Trophoblast cell (in vitro differentiated cells and primary cell): Measurements from ENCODE around the gene CBFA2T3.

Experiments used
- DNase-seq, 2 donors: peaks; one replicate each; pipeline ENCODE4 v3.0.0-alpha.2; 2016
- H2AFZ ChIP-seq: 2 replicates; pipeline ENCODE4 v1.6.1; 2013; ENCODE audit warnings: low read length, moderate library complexity, mild to moderate bottlenecking; ENCODE audit not compliant: insufficient read depth, poor library complexity
- H2AK5ac ChIP-seq: 2 replicates; pipeline ENCODE4 v1.6.1; 2013; ENCODE audit warnings: mild to moderate bottlenecking, low read length
- H2BK120ac ChIP-seq: 2 replicates; pipeline ENCODE4 v1.6.1; 2013; ENCODE audit warnings: low read length, mild to moderate bottlenecking, moderate library complexity; ENCODE audit not compliant: insufficient read depth, poor library complexity
- H2BK12ac ChIP-seq: 2 replicates; pipeline ENCODE4 v1.6.1; 2013; ENCODE audit warnings: mild to moderate bottlenecking, low read length, moderate library complexity
- H2BK5ac ChIP-seq: 2 replicates; pipeline ENCODE4 v1.6.1; 2013; ENCODE audit warnings: low read length, low read depth, moderate library complexity, mild to moderate bottlenecking; ENCODE audit not compliant: poor library complexity
- H3K14ac ChIP-seq: 2 replicates; pipeline ENCODE4 v1.6.1; 2013; ENCODE audit warnings: mild to moderate bottlenecking, low read length
- H3K18ac ChIP-seq: 2 replicates; pipeline ENCODE4 v1.6.1; 2013; ENCODE audit warnings: mild to moderate bottlenecking, low read length
- H3K23ac ChIP-seq: 2 replicates; pipeline ENCODE4 v1.6.1; 2013; ENCODE audit warnings: low read length
- H3K27ac ChIP-seq: 2 replicates; pipeline ENCODE4 v1.5.1; 2013; ENCODE audit warnings: low read depth, mild to moderate bottlenecking, inconsistent platforms, low read length, moderate library complexity
- H3K27me3 ChIP-seq: 2 replicates; pipeline ENCODE4 v1.6.1; 2013; ENCODE audit warnings: inconsistent platforms, mild to moderate bottlenecking, low read length, moderate library complexity; ENCODE audit not compliant: insufficient read depth
- H3K36me3 ChIP-seq, 2 experiments: 1 replicate in 1 of 2; 2 replicates in 1 of 2; pipeline ENCODE4 v1.6.1; 2013; ENCODE audit warnings: low read length in 2 of 2, mild to moderate bottlenecking in 2 of 2, moderate library complexity in 1 of 2; ENCODE audit not compliant: insufficient read depth in 2 of 2, control insufficient read depth in 1 of 2
- H3K4ac ChIP-seq: 2 replicates; pipeline ENCODE4 v1.6.1; 2013; ENCODE audit warnings: low read depth, mild to moderate bottlenecking, low read length, moderate library complexity
- H3K4me1 ChIP-seq, 2 experiments: 1 replicate in 1 of 2; 2 replicates in 1 of 2; pipeline ENCODE4 v1.6.1; 2013; ENCODE audit warnings: low read length in 2 of 2, mild to moderate bottlenecking in 2 of 2, moderate library complexity in 1 of 2; ENCODE audit not compliant: insufficient read depth in 2 of 2, control insufficient read depth in 1 of 2
- H3K4me2 ChIP-seq: 2 replicates; pipeline ENCODE4 v1.6.1; 2013; ENCODE audit warnings: inconsistent platforms, mild to moderate bottlenecking, low read length, moderate library complexity
- H3K4me3 ChIP-seq: 2 replicates; pipeline ENCODE4 v1.5.1; 2013; ENCODE audit warnings: mild to moderate bottlenecking, low read depth, low read length, inconsistent platforms
- H3K79me1 ChIP-seq: one replicate; pipeline ENCODE4 v1.6.1; 2013; ENCODE audit warnings: low read length
- H3K79me2 ChIP-seq: 2 replicates; pipeline ENCODE4 v1.6.1; 2013; ENCODE audit warnings: low read length, mild to moderate bottlenecking; ENCODE audit not compliant: control insufficient read depth, insufficient read depth, poor library complexity
- H3K9ac ChIP-seq: 2 replicates; pipeline ENCODE4 v1.6.1; 2013; ENCODE audit warnings: mild to moderate bottlenecking, low read length
- H3K9me3 ChIP-seq: 2 replicates; pipeline ENCODE4 v1.6.1; 2013; ENCODE audit warnings: low read depth, mild to moderate bottlenecking, control low read depth, inconsistent platforms, low read length; ENCODE audit not compliant: insufficient read depth
- H4K12ac ChIP-seq: 2 replicates; pipeline ENCODE4 v1.6.1; 2013; ENCODE audit warnings: low read depth, mild to moderate bottlenecking, low read length, moderate library complexity
- H4K8ac ChIP-seq: 2 replicates; pipeline ENCODE4 v1.6.1; 2013; ENCODE audit warnings: low read depth, mild to moderate bottlenecking, low read length, moderate library complexity
- H4K91ac ChIP-seq: one replicate; pipeline ENCODE4 v1.6.1; 2013; ENCODE audit warnings: low read depth, mild to moderate bottlenecking, low read length, moderate library complexity
- WGBS: extraction: QIAGEN DNeasy Blood & Tissue Kit; methylation state at CpG from one replicate; pipeline ENCODE4 v1.1.7; 2013; ENCODE audit warnings: missing lambda C conversion rate; ENCODE audit not compliant: insufficient read length, insufficient coverage; ENCODE audit errors: extremely low coverage; 5-methylcytosine and 5-hydroxymethylcytosine counted together

Gene CBFA2T3

DNA sequence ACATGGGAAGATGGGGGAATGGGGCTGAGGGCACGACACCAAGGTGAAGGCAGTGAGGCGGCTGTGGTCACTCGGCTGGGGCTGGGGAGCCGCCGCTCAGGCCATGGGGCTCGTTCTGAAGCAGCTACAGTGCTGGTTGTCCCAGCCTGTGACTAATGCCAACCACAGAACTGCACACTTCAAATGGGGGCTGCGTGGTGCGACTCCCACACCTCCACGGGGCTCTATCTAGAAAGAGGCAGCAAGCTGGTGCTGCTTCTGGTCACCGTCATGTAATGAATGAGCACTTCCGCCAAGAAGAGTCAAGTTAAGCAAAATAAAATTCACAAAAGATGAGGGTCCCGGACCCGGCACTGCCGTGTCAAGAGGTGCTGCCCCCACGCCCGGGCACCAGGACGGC is 140.2 kb downstream of the CBFA2T3 start:
- H4K91ac ChIP-seq, result no peak overlapping the region
- H2BK5ac ChIP-seq, result no peak overlapping the region
- H2AFZ ChIP-seq, result no peak overlapping the region
- no peak overlapping the region for H2BK120ac ChIP-seq
- no peak for DNase-seq
- H3K79me2 ChIP-seq, result no peaks in the 10 kb centered on the region
- no peak overlapping the region for H3K23ac ChIP-seq
- no peaks in the 10 kb centered on the region for H3K27me3 ChIP-seq
- H2AK5ac ChIP-seq, result no peak overlapping the region
- no peak overlapping the region for H3K9ac ChIP-seq
- H3K9me3 ChIP-seq, result no peaks in the 10 kb centered on the region
- no CpG with 5 or more reads among the region's 17 CpGs for WGBS
- H3K27ac ChIP-seq, result no peak overlapping the region
- H3K18ac ChIP-seq, result no peak overlapping the region
- H4K12ac ChIP-seq, result no peak overlapping the region
- no peak overlapping the region for H2BK12ac ChIP-seq
- H3K4me1 ChIP-seq, result no peaks in the 10 kb centered on the region
- no peak overlapping the region for H3K14ac ChIP-seq
- H3K36me3 ChIP-seq, result peaks cover 35 to 39% of the 10 kb centered on the region in 2 experiments
- no peak overlapping the region for H3K4me3 ChIP-seq
- no peak overlapping the region for H4K8ac ChIP-seq
- H3K4ac ChIP-seq, result no peak overlapping the region
- H3K79me1 ChIP-seq, result no peaks in the 10 kb centered on the region
- no peak overlapping the region for H3K4me2 ChIP-seq

DNA sequence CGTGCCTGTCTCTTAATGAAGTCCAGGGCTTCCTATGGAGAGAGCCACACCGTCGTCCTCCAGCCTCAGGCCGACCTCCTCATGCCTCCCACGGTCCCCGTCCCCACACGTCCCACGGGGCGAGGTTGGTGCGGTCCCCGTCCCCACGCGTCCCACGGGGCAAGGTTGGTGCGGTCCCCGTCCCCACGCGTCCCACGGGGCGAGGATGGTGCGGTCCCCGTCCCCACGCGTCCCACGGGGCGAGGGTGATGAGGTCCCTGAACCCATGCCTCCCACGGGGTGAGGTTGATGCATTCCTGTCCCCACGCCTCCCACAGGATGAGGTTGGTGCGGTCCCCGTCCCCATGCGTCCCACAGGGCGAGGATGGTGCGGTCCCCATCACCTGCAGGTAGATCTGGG is 141.2 kb downstream of the CBFA2T3 start:
- Histone ChIP-seq H3K27me3 (no peaks in the 10 kb centered on the region), H3K18ac (no peak overlapping the region), H3K79me1 (no peaks in the 10 kb centered on the region), H4K12ac (no peak overlapping the region), H4K91ac (no peak overlapping the region), H3K23ac (no peak overlapping the region), H2AK5ac (no peak overlapping the region), H3K4me2 (no peak overlapping the region), H3K4me1 (no peaks in the 10 kb centered on the region), H3K9me3 (no peaks in the 10 kb centered on the region), H3K27ac (no peak overlapping the region), H3K4me3 (no peak overlapping the region), H4K8ac (no peak overlapping the region), H2BK5ac (no peak overlapping the region), H3K9ac (no peak overlapping the region), H2BK120ac (no peak overlapping the region), H2BK12ac (no peak overlapping the region), H3K4ac (no peak overlapping the region), H2AFZ (no peak overlapping the region), H3K14ac (no peak overlapping the region), H3K36me3 (peaks cover 33 to 36% of the 10 kb centered on the region in 2 experiments), H3K79me2 (no peaks in the 10 kb centered on the region)
- no CpG with 5 or more reads among the region's 33 CpGs for WGBS
- no peak for DNase-seq

DNA sequence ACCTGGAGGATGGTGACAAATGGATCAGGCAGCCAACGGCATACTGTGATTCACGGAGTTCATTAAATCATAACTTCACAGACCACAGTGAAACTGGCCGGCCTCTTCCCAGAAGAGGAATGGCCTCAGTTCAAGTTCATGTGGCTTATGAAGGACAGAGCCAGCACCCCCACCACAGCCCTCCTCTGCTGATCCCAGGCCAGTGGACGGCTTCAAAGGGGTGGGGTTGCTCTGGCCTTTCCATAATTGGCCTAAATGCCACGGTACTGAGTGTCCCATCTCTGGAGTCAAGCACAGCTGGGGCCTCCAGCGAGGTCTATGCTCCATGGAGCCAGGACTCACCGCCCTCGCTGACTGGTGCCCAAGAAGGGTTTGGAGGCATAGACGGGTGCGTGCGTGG is 141.6 kb downstream of the CBFA2T3 start:
- Histone ChIP-seq H3K79me2 (no peaks in the 10 kb centered on the region), H3K4ac (no peak overlapping the region), H4K91ac (no peak overlapping the region), H2AK5ac (no peak overlapping the region), H3K23ac (no peak overlapping the region), H4K8ac (no peak overlapping the region), H3K18ac (no peak overlapping the region), H3K4me3 (no peak overlapping the region), H3K27ac (no peak overlapping the region), H4K12ac (no peak overlapping the region), H3K9ac (no peak overlapping the region), H3K4me2 (no peak overlapping the region), H3K27me3 (no peaks in the 10 kb centered on the region), H3K79me1 (no peaks in the 10 kb centered on the region), H2BK120ac (no peak overlapping the region), H3K36me3 (peaks cover 30 to 32% of the 10 kb centered on the region in 2 experiments), H3K4me1 (no peaks in the 10 kb centered on the region), H3K14ac (no peak overlapping the region), H3K9me3 (no peaks in the 10 kb centered on the region), H2BK5ac (no peak overlapping the region), H2BK12ac (no peak overlapping the region), H2AFZ (no peak overlapping the region)
- WGBS, result no CpG with 5 or more reads among the region's 11 CpGs
- DNase-seq, result peak in 1 of 2 donors; percentile 7

DNA sequence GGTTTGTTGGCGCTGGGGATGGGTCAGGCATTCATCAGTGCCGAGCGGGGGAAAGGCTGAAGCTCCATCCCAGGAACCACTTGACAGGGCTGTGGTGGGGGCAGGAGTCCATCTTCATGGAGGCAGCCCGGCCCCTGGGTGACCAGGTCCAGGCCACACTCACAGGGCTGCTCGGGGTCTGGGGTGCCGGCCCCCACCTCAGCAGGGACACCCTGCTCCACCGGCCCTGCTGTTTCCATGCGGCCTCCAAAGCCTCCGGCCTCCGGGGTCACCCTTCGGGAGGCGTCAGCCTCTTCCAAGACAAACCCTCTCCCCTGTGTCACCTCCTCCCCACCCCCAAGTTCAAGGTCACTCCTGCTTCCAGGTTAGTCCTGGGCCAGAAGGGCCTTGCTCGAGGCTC is 142.3 kb downstream of the CBFA2T3 start:
- no peak overlapping the region for H4K91ac ChIP-seq
- H3K79me2 ChIP-seq, result no peaks in the 10 kb centered on the region
- no peak overlapping the region for H4K12ac ChIP-seq
- WGBS, result no CpG with 5 or more reads among the region's 13 CpGs
- H3K9me3 ChIP-seq, result no peaks in the 10 kb centered on the region
- peaks cover 24 to 25% of the 10 kb centered on the region in 2 experiments for H3K36me3 ChIP-seq
- no peak overlapping the region for H3K4me2 ChIP-seq
- DNase-seq, result no peak
- no peak overlapping the region for H3K9ac ChIP-seq
- no peak overlapping the region for H2AK5ac ChIP-seq
- H2BK12ac ChIP-seq, result no peak overlapping the region
- H3K79me1 ChIP-seq, result no peaks in the 10 kb centered on the region
- H3K4me1 ChIP-seq, result no peaks in the 10 kb centered on the region
- no peak overlapping the region for H2AFZ ChIP-seq
- H3K4ac ChIP-seq, result no peak overlapping the region
- H3K4me3 ChIP-seq, result no peak overlapping the region
- no peak overlapping the region for H3K27ac ChIP-seq
- H2BK120ac ChIP-seq, result no peak overlapping the region
- H2BK5ac ChIP-seq, result no peak overlapping the region
- H3K23ac ChIP-seq, result no peak overlapping the region
- no peak overlapping the region for H4K8ac ChIP-seq
- H3K18ac ChIP-seq, result no peak overlapping the region
- H3K14ac ChIP-seq, result no peak overlapping the region
- H3K27me3 ChIP-seq, result no peaks in the 10 kb centered on the region
